ENCODE results near the gene IMMP2L.
A peak's percentile ranks its signal among the peaks of the same experiment; 100 is the strongest.

Gene IMMP2L

DNA sequence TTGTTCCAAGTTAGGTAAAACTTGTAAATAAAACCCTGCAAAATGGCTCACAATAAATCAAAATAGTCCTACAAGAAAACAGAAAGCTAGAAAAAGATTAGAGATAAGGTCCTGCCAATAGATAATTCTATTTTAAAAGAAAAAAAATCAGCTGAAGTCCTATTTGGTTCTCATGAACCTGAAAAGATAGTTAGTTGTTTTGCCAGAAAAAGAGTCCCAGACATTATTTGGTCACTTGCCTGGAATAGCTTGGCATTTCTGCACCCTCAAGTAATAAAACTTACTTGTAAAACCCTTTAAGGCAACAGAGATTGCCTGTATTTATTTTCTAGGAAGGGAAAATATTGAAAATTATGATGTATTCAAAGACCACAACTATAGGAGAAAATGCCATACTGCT, 423.7 kb downstream of the IMMP2L start:
- DNase-seq = no peak

DNA sequence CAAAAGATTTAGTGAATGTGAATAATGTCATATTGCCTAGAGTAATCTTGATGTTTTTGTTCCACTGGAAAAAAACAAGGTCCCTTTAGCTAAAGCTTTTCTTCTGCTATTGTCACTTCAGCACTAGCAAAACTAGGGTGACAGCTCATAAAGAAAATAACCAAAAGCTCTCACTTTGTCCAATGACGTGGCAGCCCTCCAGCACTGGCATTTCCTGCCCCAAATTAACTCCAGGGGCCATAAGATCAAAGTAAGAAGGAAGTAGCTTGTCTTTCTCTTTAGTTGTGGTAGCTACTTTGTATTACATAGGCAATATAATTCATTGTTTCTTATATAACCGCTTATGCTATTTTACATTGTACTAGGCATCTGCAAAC, 424.1 kb downstream of the IMMP2L start:
- DNase-seq = peak; percentile 47

- DNase-seq = no peak
These were observed 424.7 kb downstream of the IMMP2L start for GRCh38 chr7:111137296-111138192.

DNA sequence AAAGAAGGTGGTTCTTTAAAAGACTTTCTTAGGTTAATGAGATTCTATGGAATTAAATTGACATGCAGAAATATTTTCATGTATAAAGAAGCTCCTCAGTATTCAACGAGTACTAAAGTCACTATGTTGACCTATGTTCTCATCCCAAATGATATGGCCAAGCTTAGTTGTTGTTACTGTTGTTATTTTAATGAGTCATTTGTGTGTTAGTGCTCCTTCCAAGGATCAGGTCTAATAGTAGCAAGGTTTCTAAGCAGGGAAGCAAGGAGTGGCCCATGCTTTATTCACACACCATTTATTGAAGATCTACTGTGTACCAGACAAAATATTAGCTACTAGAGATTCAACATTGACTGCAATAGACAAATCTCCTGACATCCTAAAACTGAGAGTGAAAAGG, 429.5 kb downstream of the IMMP2L start:
- DNase-seq = no peak

DNA sequence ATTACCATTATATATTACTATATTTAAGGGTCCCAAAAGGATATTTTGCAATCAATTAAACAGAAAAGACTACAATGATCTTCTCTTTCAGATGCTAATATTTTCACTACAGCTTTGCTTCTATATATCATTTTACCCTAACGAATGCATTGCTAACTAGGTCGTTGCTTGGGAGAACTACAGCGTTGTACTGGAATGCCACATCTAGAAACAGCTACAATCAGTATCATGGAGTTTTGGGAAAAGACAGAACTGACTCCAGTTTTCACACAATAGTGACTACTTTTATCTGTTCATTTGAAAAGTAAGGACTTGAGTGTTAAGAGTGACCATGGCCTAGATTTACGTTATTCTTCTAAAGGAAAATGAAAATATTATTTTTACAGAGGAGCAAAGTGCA, 432.9 kb downstream of the IMMP2L start:
- no peak for DNase-seq

- no peak for DNase-seq
These were observed 435.3 kb downstream of the IMMP2L start for GRCh38 chr7:111126987-111127386.

GRCh38 chr7:111115966-111116365, 446.3 kb downstream of the IMMP2L start:
- no peak for DNase-seq

DNA sequence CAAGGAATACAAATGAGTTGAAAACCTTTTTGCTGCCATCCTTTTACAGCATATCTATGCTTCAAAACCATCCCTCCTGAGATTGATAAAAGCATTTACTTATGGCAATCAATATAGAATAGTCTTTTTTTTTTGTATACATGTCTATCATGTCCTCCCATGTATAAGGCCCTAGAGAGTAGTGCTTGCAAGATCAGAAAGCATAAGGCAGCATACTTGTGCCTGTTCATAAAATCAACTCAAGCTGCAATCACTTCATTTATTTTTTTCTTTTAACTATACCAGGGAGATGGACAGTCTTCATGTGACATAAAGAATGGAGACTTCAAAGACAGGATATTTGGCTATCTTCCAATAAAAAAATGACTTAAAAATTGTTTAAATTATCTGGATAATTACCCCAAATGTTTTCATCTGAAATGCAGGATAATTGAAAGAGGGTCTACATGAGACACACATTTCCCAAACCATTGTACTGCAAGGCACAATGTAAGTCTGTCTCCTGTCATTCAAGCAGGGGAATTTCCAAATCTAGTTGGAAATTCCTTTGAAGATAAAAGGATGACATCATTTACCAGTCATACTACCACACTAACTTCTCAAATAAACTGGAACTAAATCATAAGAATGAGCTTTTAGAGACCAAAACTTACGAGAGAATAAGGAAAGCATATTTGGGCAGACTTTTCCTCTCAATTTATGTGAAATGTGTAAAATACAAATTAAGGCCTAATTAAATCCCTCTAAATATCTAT, 448.9 kb downstream of the IMMP2L start:
- DNase-seq = no peak

GRCh38 chr7:111112439-111112838, 449.9 kb downstream of the IMMP2L start:
- DNase-seq = no peak

GRCh38 chr7:111108496-111108895, 453.8 kb downstream of the IMMP2L start:
- DNase-seq = no peak

DNA sequence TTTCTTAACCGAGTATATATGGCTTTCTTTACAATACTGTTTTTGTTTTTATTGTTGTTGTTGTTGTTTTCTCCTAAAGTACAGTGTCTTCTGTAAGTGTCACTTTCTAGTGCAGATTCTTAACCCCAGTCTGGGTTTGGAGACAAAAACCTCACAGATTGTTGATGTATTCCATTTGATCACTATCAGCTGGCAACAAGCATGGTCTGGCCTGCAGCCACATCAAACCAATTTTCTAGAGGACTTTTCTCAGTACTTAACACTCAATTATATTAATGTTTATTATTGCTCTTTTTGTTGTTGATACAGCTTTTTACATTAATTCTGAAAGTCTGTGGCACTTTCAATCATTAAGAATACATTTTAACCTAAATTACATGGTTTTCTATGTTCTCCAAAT, 454.3 kb downstream of the IMMP2L start:
- no peak for DNase-seq

DNA sequence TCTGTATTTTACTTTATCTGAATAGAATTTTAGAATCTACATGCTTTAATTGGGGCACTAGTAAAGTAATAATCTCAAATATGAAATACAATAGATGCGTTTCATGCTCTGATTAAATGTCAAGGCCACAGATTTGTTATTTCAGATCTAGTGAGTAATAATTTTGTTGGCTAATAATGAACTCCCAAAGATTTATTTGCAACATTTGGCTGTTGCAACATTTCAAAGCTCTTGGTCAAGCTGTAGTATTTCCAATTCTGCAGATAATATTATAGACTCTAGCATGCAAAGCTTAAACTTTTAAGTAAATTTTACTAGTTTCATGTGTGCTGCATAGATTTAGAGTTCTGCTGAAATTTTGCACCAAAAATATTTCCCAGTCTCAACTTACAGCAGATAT, 454.7 kb downstream of the IMMP2L start:
- DNase-seq = no peak

DNA sequence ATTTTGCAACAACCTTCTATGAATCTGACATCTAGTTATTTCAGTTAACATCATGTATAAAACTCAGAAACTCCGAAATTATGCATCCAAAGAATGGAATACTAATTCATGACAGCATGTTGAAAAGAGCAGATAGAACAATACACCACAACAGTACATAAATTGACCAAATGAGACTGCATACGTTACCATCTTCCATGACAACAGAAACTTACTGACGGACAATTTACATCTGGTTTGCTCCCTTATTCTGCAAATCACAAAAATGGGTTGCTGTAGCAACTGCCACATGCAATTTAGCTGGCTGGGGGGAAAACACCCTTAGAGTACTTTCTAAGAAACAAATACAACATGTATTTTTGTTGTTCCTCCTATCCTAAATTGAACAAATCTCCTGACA, 457.0 kb downstream of the IMMP2L start:
- no peak for DNase-seq

DNA sequence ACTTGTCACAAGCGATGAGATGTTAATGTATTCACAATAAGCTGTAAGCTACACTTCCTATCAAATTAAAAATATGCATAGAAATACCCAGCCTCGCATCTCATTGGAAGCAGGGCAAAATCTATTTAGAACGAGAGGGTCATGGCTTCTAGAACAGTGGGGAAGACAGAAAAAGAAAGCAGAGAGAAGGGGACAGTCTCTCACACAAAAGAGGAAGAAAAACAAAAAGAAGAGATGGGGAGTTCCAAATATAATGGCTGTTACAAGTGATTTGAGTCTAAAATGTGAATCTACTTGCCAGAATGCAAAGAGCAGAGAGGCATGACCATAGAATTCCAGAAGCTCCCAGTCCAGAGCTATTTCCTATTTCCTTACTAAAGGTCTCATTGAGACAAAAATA, 457.6 kb downstream of the IMMP2L start:
- no peak for DNase-seq

DNA sequence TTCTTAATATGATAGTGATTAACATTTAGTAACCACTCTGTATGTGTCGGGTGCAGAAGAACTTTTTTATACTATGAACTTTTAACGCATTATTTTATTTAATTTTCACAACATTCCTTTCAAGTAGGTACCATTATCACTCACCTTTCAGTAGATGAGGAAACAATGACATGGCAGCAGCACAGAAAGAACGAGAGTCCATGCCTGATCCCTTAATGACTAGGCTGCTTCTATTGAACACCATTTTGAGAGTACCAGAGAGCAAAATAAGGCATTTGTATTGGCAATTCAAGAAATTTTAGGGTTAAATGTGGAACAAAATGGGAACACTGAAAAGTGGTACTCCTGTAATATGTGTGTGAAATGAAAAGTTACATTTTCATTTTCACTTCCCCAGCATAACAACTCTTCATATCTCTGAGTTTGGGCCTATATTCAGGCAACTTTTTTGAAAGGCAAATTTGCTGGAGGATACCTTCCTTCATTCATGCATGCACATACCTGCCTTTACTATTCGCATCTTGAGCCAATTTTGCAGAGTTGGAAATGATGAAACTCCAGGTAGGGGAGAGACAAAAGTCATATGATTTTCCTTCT, 458.5 kb downstream of the IMMP2L start:
- DNase-seq = no peak

DNA sequence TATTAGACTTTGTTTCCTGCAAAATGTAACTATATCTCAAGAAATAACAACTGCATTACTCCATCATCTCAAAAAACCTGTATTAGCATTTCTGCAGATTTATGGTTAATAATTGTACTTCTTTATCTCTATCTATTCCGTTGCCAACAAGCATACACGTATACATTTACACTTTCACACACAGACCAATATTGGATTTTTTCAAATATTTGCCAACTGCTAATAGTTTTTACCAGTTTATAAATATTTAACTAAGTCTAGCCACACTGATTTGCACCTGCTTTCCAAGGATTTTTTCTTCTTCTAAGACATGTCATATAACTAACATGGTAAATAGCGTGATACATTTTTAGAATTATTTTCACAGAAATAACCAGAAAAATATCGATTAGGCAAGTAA, 459.2 kb downstream of the IMMP2L start:
- no peak for DNase-seq

- no peak for DNase-seq
These were observed 460.2 kb downstream of the IMMP2L start for GRCh38 chr7:111101856-111102646.

- no peak for DNase-seq
These were observed 463.4 kb downstream of the IMMP2L start for GRCh38 chr7:111098926-111099250.

- no peak for DNase-seq
These were observed 464.0 kb downstream of the IMMP2L start for GRCh38 chr7:111098011-111098925.

DNA sequence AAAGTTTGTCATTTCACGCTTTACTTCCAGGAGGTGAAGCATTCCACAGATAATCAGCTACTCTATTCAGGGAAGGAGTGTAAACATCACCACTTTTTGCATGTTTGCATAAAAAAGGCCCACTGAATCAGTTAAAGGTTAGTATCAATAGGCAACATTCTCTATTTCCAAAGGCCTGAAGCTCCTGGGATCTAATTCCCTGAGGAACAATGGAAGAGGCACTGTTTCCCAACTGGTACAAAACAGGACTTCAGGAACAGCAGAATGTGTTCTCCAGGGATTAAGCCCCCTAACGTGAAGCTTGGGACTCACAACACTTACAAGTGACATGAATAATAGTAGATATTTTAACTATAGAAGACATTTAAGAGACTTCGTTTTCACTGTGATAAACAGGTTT, 465.3 kb downstream of the IMMP2L start:
- DNase-seq = no peak

DNA sequence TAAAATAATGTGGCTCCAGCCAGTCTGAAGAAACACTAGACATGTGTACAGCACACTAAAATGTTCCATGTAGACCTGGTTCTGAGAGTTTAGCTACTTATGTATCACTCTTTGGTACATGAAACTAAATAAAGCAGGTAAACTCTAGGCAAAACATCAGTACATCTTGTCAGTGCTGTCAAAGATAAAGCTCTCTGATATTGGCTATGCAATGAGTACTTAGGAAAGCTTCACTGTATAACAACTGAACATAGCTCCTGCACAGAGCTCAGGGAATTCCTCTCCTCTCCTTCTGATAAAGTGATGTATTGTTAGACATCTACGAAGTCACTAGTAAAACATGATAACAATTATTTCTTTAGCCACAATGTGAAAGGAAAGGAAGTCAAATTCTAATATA, 467.9 kb downstream of the IMMP2L start:
- no peak for DNase-seq

GRCh38 chr7:111093496-111093895, 468.8 kb downstream of the IMMP2L start:
- no peak for DNase-seq
